ENCODE data around the gene UPK3B. TPM values are rescaled to one million over a fixed set of nuclear protein-coding genes. Genes with fewer than 3 reads are reported as not detected.
"Not testable (repeated sequence)": the region's sequence is repeated elsewhere in the genome, so short reads cannot be mapped to it uniquely, and the experiment has no call there.

Gene UPK3B
- total RNA-seq, 1 experiment from 2014 or later: 3.6 TPM

DNA sequence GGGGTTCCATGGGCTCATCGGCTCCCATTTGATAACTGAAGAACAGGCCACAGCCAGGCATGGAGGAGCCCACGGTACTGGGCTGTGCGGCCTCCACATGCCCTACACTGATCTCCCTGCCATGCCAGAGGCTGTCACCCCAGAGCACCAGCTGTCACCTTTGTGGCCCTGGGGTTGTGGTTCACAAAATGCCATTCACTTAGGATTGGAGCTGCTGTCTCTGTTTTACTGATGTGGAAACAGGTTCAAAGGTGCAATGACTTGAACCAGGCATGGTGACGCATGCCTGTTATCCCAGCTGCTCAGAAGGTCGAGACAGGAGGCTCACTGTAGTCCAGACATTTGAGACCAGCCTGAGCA is 4.3 kb upstream of the UPK3B start (continued):
- TF ChIP-seq, protein P1, sequence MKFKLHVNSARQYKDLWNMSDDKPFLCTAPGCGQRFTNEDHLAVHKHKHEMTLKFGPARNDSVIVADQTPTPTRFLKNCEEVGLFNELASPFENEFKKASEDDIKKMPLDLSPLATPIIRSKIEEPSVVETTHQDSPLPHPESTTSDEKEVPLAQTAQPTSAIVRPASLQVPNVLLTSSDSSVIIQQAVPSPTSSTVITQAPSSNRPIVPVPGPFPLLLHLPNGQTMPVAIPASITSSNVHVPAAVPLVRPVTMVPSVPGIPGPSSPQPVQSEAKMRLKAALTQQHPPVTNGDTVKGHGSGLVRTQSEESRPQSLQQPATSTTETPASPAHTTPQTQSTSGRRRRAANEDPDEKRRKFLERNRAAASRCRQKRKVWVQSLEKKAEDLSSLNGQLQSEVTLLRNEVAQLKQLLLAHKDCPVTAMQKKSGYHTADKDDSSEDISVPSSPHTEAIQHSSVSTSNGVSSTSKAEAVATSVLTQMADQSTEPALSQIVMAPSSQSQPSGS (CRISPR knock-in tag; IDR thresholded peaks at IDR 0.05; ENCODE audit: borderline replicate concordance, low read depth): no peak
- TF ChIP-seq, protein P2, sequence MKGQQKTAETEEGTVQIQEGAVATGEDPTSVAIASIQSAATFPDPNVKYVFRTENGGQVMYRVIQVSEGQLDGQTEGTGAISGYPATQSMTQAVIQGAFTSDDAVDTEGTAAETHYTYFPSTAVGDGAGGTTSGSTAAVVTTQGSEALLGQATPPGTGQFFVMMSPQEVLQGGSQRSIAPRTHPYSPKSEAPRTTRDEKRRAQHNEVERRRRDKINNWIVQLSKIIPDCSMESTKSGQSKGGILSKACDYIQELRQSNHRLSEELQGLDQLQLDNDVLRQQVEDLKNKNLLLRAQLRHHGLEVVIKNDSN (CRISPR knock-in tag; IDR thresholded peaks at IDR 0.05): no peak
- TF ChIP-seq GRHL2 (CRISPR knock-in tag; IDR thresholded peaks at IDR 0.05; ENCODE audit: insufficient replicate concordance, severe bottlenecking) (no peak), ZNF121 (CRISPR knock-in tag; IDR thresholded peaks at IDR 0.05) (no peak)

- peak; percentile 91 for TF ChIP-seq ZNF121 (CRISPR knock-in tag; IDR thresholded peaks at IDR 0.05)
- H3K9me3 Mint-ChIP-seq; H3K27ac Mint-ChIP-seq; DNase-seq (ENCODE audit: low spot score); H3K4me3 Mint-ChIP-seq; H3K27me3 Mint-ChIP-seq (ENCODE audit: low read depth); CTCF ChIA-PET; ATAC-seq; POLR2A ChIA-PET; H3K4me1 Mint-ChIP-seq: not testable (repeated sequence)
- peaks cover 19% of the 10 kb centered on the region for H3K36me3 Mint-ChIP-seq
Measured at GRCh38 chr7:76506643-76507042, 3.7 kb upstream of the UPK3B start.

DNA sequence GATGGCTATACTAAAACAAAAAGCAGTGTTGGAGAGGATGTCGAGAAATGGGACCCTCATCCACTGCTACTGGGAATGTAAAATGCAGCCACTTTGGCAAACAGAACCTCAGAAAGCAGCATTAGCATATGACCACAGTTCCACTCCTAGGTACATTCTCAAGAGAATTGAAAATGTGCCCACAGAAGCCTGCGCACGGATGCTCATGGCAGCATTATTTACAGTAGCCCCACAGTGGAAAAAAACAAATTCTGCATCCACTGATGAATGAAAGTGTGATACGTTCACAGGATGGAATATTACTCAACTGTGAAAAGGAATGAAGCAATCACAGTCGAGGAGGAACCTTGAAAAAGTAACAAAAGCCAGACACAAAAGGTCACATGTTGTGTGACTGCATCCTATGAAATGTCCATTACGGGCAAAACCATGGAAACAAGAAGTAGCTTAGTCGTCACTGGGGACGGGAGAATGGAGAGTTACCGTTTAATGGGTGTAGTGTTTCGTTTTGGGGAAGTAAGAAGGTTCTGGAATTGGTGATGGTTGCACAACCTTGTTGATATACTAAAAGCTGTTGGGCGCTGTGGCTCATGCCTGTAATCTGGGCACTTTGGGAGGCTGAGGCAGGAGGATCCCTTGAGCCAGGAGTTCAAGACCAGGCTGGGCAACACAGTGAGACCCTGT is 2.5 kb upstream of the UPK3B start:
- Mint-ChIP-seq H3K27ac (no peak overlapping the region), H3K27me3 (ENCODE audit: low read depth) (no peaks in the 10 kb centered on the region), H3K36me3 (peaks cover 16% of the 10 kb centered on the region), H3K4me3 (no peak overlapping the region), H3K4me1 (peaks cover 4% of the 10 kb centered on the region), H3K9me3 (peaks cover 4% of the 10 kb centered on the region)
- no peak for ATAC-seq
- no peak for DNase-seq (ENCODE audit: low spot score)
- TF ChIP-seq SOX15 (CRISPR knock-in tag; IDR thresholded peaks at IDR 0.05) (no peak), OVOL2 (CRISPR knock-in tag; IDR thresholded peaks at IDR 0.05; ENCODE audit: borderline replicate concordance) (no peak), RELA (CRISPR knock-in tag; IDR thresholded peaks at IDR 0.05; ENCODE audit: borderline replicate concordance) (no peak), ZNF121 (CRISPR knock-in tag; IDR thresholded peaks at IDR 0.05) (peak; percentile 52; the same call in 1 of the 2 replicates)
- ChIA-PET POLR2A (no interaction called here), CTCF (no interaction called here)

GRCh38 chr7:76511200-76511910 is 1.0 kb downstream of the UPK3B start:
- H3K9me3 Mint-ChIP-seq; POLR2A ChIA-PET; ATAC-seq; H3K27me3 Mint-ChIP-seq (ENCODE audit: low read depth); H3K27ac Mint-ChIP-seq; CTCF ChIA-PET; H3K36me3 Mint-ChIP-seq; H3K4me1 Mint-ChIP-seq; DNase-seq (ENCODE audit: low spot score); H3K4me3 Mint-ChIP-seq: not testable (repeated sequence)

DNA sequence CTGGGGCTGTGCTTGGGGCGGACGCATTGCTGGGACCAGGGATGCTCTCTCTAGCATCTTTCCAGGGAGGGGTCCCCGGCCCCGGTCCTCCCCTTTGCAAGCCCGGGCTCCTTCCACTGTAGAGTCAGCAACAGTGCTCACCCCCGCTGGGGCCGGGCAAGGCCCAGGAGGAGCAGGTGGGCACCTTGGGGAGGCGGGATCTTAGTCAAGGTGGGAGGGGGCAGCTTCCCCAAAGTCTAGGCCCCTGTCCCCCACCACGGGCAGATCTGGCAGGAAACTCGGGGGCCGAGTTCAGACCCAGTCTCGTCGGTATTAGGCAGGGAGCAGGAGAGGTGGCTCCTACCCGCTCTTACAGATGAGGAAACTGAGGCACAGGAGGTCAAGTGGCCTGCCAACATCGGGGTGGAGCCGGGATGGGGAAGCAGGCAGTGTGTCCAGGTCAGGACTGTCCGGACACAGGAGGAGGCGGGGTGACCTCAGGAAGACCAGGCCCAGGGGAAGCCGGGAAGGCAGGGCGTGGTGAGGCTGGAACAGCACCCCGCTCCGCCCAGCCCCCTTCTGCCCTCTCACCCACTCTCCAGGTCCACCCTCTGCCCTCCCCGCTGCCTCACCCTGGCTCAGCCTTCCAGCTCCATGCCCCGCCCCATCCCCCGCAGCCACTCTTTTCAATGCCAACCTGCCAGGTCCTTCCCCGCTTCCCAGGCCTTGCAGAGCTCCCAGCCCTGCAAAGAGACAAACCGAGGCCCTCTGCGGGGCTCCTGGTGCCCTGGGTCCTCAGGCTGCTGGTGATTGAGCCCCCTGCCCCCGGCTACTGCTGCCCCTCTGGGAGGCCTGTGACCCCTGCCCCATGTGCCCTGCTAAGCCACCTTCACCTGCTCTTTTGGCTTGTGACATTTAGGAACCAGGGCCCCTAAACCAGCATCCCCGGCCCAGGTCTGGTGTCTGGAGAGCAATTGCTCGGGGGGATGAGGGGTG is 1.8 kb downstream of the UPK3B start:
- DNase-seq (ENCODE audit: low spot score); H3K4me1 Mint-ChIP-seq; H3K9me3 Mint-ChIP-seq; H3K4me3 Mint-ChIP-seq; H3K27me3 Mint-ChIP-seq (ENCODE audit: low read depth); POLR2A ChIA-PET; ATAC-seq; H3K36me3 Mint-ChIP-seq; H3K27ac Mint-ChIP-seq: not testable (repeated sequence)
- CTCF ChIA-PET: interaction anchor here (0.6 kb wide), 1 partner anchor 277 kb away, joined by 4 read pairs; no protein-coding TSS in a partner anchor

Measured in WTC11 (cell line).